ENCODE data around the gene HHAT.

Gene HHAT

GRCh38 chr1:210554382-210554781, 225.7 kb downstream of the HHAT start:
- TF ChIP-seq, protein P1, sequence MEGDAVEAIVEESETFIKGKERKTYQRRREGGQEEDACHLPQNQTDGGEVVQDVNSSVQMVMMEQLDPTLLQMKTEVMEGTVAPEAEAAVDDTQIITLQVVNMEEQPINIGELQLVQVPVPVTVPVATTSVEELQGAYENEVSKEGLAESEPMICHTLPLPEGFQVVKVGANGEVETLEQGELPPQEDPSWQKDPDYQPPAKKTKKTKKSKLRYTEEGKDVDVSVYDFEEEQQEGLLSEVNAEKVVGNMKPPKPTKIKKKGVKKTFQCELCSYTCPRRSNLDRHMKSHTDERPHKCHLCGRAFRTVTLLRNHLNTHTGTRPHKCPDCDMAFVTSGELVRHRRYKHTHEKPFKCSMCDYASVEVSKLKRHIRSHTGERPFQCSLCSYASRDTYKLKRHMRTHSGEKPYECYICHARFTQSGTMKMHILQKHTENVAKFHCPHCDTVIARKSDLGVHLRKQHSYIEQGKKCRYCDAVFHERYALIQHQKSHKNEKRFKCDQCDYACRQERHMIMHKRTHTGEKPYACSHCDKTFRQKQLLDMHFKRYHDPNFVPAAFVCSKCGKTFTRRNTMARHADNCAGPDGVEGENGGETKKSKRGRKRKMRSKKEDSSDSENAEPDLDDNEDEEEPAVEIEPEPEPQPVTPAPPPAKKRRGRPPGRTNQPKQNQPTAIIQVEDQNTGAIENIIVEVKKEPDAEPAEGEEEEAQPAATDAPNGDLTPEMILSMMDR (conservative IDR thresholded peaks at IDR 0.05; ENCODE audit: low read depth, low read length), result no peak
- no peak overlapping the region for H3K4me3 ChIP-seq (ENCODE audit: low read depth, low read length)
- no peak for DNase-seq (ENCODE audit: low read depth)

GRCh38 chr1:210556475-210556874, 227.8 kb downstream of the HHAT start:
- no peak for DNase-seq (ENCODE audit: low read depth)
- TF ChIP-seq, protein P1 (conservative IDR thresholded peaks at IDR 0.05; ENCODE audit: low read depth, low read length), result no peak
- no peak overlapping the region for H3K4me3 ChIP-seq (ENCODE audit: low read depth, low read length)

- no peak overlapping the region for H3K4me3 ChIP-seq (ENCODE audit: low read depth, low read length)
- TF ChIP-seq, protein P1 (conservative IDR thresholded peaks at IDR 0.05; ENCODE audit: low read depth, low read length), result no peak
- DNase-seq (ENCODE audit: low read depth), result no peak
Measured at GRCh38 chr1:210557426-210558077, 228.8 kb downstream of the HHAT start.

DNA sequence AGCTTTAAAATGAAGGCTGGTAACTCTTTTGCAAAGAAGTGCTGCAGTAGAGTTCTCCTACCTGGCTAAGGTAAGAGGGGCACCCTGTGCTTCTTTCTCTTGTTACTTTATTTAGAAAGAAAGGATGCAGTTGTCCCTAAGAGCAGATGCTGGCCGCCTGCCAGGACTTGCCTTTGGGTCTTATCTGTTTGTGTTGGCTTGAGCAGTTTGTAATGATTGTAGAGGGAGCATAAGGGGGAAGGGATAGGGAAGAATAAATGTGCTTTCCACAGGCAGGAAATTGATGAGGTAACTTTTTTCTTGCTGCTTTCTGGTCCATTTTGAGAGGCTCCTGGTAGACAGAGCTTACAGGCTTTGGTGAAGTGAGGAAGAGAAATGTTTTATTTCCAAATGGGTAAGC, 229.6 kb downstream of the HHAT start:
- TF ChIP-seq, protein P1 (conservative IDR thresholded peaks at IDR 0.05; ENCODE audit: low read depth, low read length), result no peak
- DNase-seq (ENCODE audit: low read depth), result peak; percentile 1
- no peak overlapping the region for H3K4me3 ChIP-seq (ENCODE audit: low read depth, low read length)

DNA sequence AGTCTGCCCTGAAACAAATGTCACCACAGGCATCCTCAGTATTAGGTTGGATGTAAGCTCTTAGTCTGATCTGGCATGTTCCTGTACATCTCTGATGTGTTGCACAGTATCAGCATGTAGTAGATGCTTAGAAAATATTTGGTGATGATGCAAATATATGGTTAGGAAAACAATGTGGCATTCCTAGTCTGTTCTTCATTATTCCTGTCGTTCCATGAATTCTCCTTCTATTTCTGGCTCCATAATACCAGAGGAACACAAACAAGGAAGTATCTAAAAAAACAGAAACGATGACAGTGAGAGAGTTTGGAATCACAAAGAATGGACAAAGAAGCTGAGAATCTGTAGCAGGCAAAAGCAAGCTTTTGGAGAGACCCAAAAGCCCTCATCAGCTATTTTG, 236.6 kb downstream of the HHAT start:
- no peak overlapping the region for H3K4me3 ChIP-seq (ENCODE audit: low read depth, low read length)
- DNase-seq (ENCODE audit: low read depth), result no peak
- TF ChIP-seq, protein P1 (conservative IDR thresholded peaks at IDR 0.05; ENCODE audit: low read depth, low read length), result no peak

DNA sequence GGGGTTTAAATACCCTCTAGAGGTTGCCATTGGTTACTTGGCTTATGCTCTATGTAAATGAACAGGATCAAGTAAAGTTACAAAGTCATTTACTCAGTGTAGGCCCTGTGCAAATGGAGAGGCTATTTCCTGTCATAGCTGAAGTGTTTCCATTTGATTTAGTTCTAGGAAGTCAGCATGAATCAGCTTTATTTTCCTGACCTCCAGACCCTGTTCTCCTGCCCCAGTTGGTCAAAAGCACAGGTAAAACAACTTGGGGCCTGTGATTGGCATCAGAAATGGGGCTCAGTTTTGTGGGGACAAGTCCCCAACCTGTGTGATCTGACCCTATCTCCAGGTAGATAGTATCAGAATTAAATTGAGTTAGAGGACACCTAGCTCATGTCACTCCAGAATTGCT, 239.9 kb downstream of the HHAT start:
- TF ChIP-seq, protein P1 (conservative IDR thresholded peaks at IDR 0.05; ENCODE audit: low read depth, low read length), result no peak
- H3K4me3 ChIP-seq (ENCODE audit: low read depth, low read length), result no peak overlapping the region
- no peak for DNase-seq (ENCODE audit: low read depth)

- no peak for DNase-seq (ENCODE audit: low read depth)
- H3K4me3 ChIP-seq (ENCODE audit: low read depth, low read length), result no peak overlapping the region
- TF ChIP-seq, protein P1 (conservative IDR thresholded peaks at IDR 0.05; ENCODE audit: low read depth, low read length), result no peak
Measured at GRCh38 chr1:210570116-210570515, 241.4 kb downstream of the HHAT start.

Data from choroid plexus epithelial cell (primary cell).